ENCODE measurements around the gene ZNF385C.

The ZNF385C gene

GRCh38 chr17:42116705-42117396, 18.6 kb upstream of the ZNF385C start:
- H3K27me3 ChIP-seq (ENCODE audit: control insufficient read depth, insufficient read depth, low read length): no peaks in the 10 kb centered on the region
- H3K4me1 ChIP-seq (ENCODE audit: control insufficient read depth, insufficient read depth, low read length): peaks cover 2% of the 10 kb centered on the region; the same call in 1 of the 2 replicates
- no peak for DNase-seq (ENCODE audit: low read depth, low spot score)
- no peaks in the 10 kb centered on the region for H3K9me3 ChIP-seq (ENCODE audit: control insufficient read depth, insufficient read depth, low read length)
- H3K36me3 ChIP-seq (ENCODE audit: control insufficient read depth, insufficient read depth, low read length): 0 out of 2 replicates have a peak, but pooled peaks cover 7% of the 10 kb centered on the region
- WGBS (ENCODE audit: insufficient coverage, insufficient read length): no CpG with 5 or more reads among the region's 18 CpGs
- no peak overlapping the region for H3K27ac ChIP-seq (ENCODE audit: low read length)
- H3K4me3 ChIP-seq (ENCODE audit: low read length): no peak overlapping the region

GRCh38 chr17:42114118-42114517, 15.8 kb upstream of the ZNF385C start:
- Histone ChIP-seq H3K4me3 (ENCODE audit: low read length) (no peak overlapping the region), H3K27me3 (ENCODE audit: control insufficient read depth, insufficient read depth, low read length) (no peaks in the 10 kb centered on the region), H3K36me3 (ENCODE audit: control insufficient read depth, insufficient read depth, low read length) (0 out of 2 replicates have a peak, but pooled peaks cover 7% of the 10 kb centered on the region), H3K4me1 (ENCODE audit: control insufficient read depth, insufficient read depth, low read length) (no peaks in the 10 kb centered on the region; the same call in 1 of the 2 replicates), H3K27ac (ENCODE audit: low read length) (no peak overlapping the region), H3K9me3 (ENCODE audit: control insufficient read depth, insufficient read depth, low read length) (no peaks in the 10 kb centered on the region)
- no CpG with 5 or more reads among the region's 9 CpGs for WGBS (ENCODE audit: insufficient coverage, insufficient read length)
- no peak for DNase-seq (ENCODE audit: low read depth, low spot score)

GRCh38 chr17:42113293-42114069, 15.2 kb upstream of the ZNF385C start:
- H3K4me3 ChIP-seq (ENCODE audit: low read length): no peak overlapping the region

GRCh38 chr17:42112552-42113176, 14.4 kb upstream of the ZNF385C start, which contains the start of gene DHX58:
Gene DHX58, minus strand, starts transcription at chr17:42112714. Its CDS starts 822 bp downstream, at chr17:42111892.
- no CpG with 5 or more reads among the region's 10 CpGs for WGBS (ENCODE audit: insufficient coverage, insufficient read length)
- H3K9me3 ChIP-seq (ENCODE audit: control insufficient read depth, insufficient read depth, low read length): no peaks in the 10 kb centered on the region
- no peak for DNase-seq (ENCODE audit: low read depth, low spot score)
- H3K4me3 ChIP-seq (ENCODE audit: low read length): no peak within 1 kb of the TSS
- H3K36me3 ChIP-seq (ENCODE audit: control insufficient read depth, insufficient read depth, low read length): 0 out of 2 replicates have a peak, but pooled peaks cover 7% of the 10 kb centered on the region
- no peak within 1 kb of the TSS for H3K27ac ChIP-seq (ENCODE audit: low read length)
- H3K4me1 ChIP-seq (ENCODE audit: control insufficient read depth, insufficient read depth, low read length): peaks cover 7% of the 10 kb centered on the region
- no peaks in the 10 kb centered on the region for H3K27me3 ChIP-seq (ENCODE audit: control insufficient read depth, insufficient read depth, low read length)

More at GRCh38 chr17:42113293-42114069, 15.2 kb upstream of the ZNF385C start:
- Histone ChIP-seq H3K27me3 (ENCODE audit: control insufficient read depth, insufficient read depth, low read length) (no peaks in the 10 kb centered on the region), H3K4me1 (ENCODE audit: control insufficient read depth, insufficient read depth, low read length) (peaks cover under 1% of the 10 kb centered on the region), H3K36me3 (ENCODE audit: control insufficient read depth, insufficient read depth, low read length) (0 out of 2 replicates have a peak, but pooled peaks cover 7% of the 10 kb centered on the region), H3K27ac (ENCODE audit: low read length) (no peak overlapping the region), H3K9me3 (ENCODE audit: control insufficient read depth, insufficient read depth, low read length) (no peaks in the 10 kb centered on the region)
- no peak for DNase-seq (ENCODE audit: low read depth, low spot score)
- WGBS (ENCODE audit: insufficient coverage, insufficient read length): no CpG with 5 or more reads among the region's 28 CpGs

GRCh38 chr17:42111871-42112551, 13.7 kb upstream of the ZNF385C start:
- Histone ChIP-seq H3K27me3 (ENCODE audit: control insufficient read depth, insufficient read depth, low read length) (no peaks in the 10 kb centered on the region), H3K4me1 (ENCODE audit: control insufficient read depth, insufficient read depth, low read length) (peaks cover 7% of the 10 kb centered on the region), H3K4me3 (ENCODE audit: low read length) (no peak overlapping the region), H3K9me3 (ENCODE audit: control insufficient read depth, insufficient read depth, low read length) (no peaks in the 10 kb centered on the region), H3K36me3 (ENCODE audit: control insufficient read depth, insufficient read depth, low read length) (0 out of 2 replicates have a peak, but pooled peaks cover 7% of the 10 kb centered on the region), H3K27ac (ENCODE audit: low read length) (no peak overlapping the region)
- no peak for DNase-seq (ENCODE audit: low read depth, low spot score)
- WGBS (ENCODE audit: insufficient coverage, insufficient read length): no CpG with 5 or more reads among the region's 12 CpGs

GRCh38 chr17:42111265-42111636, 13.0 kb upstream of the ZNF385C start:
- no peak for DNase-seq (ENCODE audit: low read depth, low spot score)
- Histone ChIP-seq H3K9me3 (ENCODE audit: control insufficient read depth, insufficient read depth, low read length) (no peaks in the 10 kb centered on the region), H3K4me3 (ENCODE audit: low read length) (no peak overlapping the region), H3K36me3 (ENCODE audit: control insufficient read depth, insufficient read depth, low read length) (0 out of 2 replicates have a peak, but pooled peaks cover 7% of the 10 kb centered on the region), H3K27me3 (ENCODE audit: control insufficient read depth, insufficient read depth, low read length) (no peaks in the 10 kb centered on the region), H3K4me1 (ENCODE audit: control insufficient read depth, insufficient read depth, low read length) (peaks cover 7% of the 10 kb centered on the region), H3K27ac (ENCODE audit: low read length) (no peak overlapping the region)
- no CpG with 5 or more reads among the region's 11 CpGs for WGBS (ENCODE audit: insufficient coverage, insufficient read length)

- peaks cover 7% of the 10 kb centered on the region for H3K4me1 ChIP-seq (ENCODE audit: control insufficient read depth, insufficient read depth, low read length)
- H3K4me3 ChIP-seq (ENCODE audit: low read length): no peak overlapping the region
- no peak for DNase-seq (ENCODE audit: low read depth, low spot score)
- H3K9me3 ChIP-seq (ENCODE audit: control insufficient read depth, insufficient read depth, low read length): no peaks in the 10 kb centered on the region
- 0 out of 2 replicates have a peak, but pooled peaks cover 6% of the 10 kb centered on the region for H3K36me3 ChIP-seq (ENCODE audit: control insufficient read depth, insufficient read depth, low read length)
- no peaks in the 10 kb centered on the region for H3K27me3 ChIP-seq (ENCODE audit: control insufficient read depth, insufficient read depth, low read length)
- no peak overlapping the region for H3K27ac ChIP-seq (ENCODE audit: low read length)
- WGBS (ENCODE audit: insufficient coverage, insufficient read length): no CpG with 5 or more reads among the region's 18 CpGs
These were observed 12.3 kb upstream of the ZNF385C start for GRCh38 chr17:42110301-42111264.

GRCh38 chr17:42109086-42109485, 10.8 kb upstream of the ZNF385C start:
- DNase-seq (ENCODE audit: low read depth, low spot score): no peak
- Histone ChIP-seq H3K9me3 (ENCODE audit: control insufficient read depth, insufficient read depth, low read length) (no peaks in the 10 kb centered on the region), H3K36me3 (ENCODE audit: control insufficient read depth, insufficient read depth, low read length) (no peaks in the 10 kb centered on the region), H3K4me1 (ENCODE audit: control insufficient read depth, insufficient read depth, low read length) (peaks cover 7% of the 10 kb centered on the region), H3K27ac (ENCODE audit: low read length) (no peak overlapping the region), H3K27me3 (ENCODE audit: control insufficient read depth, insufficient read depth, low read length) (no peaks in the 10 kb centered on the region), H3K4me3 (ENCODE audit: low read length) (no peak overlapping the region)
- WGBS (ENCODE audit: insufficient coverage, insufficient read length): no CpG with 5 or more reads among the region's 9 CpGs
